ENCODE data around the gene PTF1A.

DNA sequence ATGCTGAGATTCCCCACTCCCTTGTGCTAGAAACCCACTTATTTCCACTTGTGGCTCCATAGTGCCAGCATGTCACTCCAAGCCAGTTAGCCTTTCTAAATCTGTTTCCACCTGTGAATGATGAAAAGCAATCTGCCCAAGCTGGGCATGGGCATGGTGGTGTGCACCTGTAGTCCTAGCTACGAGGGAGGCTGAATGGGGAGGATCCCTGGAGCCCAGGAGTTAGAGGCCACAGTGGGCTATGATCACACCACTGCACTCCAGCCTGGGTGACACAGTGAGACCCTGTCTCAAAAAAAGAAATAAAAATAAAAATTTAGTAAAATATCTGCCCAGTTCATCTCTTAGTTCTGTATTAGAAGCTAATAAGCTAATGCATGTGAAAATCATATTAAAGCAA is 5.0 kb upstream of the PTF1A start:
- TF ChIP-seq, protein P1, sequence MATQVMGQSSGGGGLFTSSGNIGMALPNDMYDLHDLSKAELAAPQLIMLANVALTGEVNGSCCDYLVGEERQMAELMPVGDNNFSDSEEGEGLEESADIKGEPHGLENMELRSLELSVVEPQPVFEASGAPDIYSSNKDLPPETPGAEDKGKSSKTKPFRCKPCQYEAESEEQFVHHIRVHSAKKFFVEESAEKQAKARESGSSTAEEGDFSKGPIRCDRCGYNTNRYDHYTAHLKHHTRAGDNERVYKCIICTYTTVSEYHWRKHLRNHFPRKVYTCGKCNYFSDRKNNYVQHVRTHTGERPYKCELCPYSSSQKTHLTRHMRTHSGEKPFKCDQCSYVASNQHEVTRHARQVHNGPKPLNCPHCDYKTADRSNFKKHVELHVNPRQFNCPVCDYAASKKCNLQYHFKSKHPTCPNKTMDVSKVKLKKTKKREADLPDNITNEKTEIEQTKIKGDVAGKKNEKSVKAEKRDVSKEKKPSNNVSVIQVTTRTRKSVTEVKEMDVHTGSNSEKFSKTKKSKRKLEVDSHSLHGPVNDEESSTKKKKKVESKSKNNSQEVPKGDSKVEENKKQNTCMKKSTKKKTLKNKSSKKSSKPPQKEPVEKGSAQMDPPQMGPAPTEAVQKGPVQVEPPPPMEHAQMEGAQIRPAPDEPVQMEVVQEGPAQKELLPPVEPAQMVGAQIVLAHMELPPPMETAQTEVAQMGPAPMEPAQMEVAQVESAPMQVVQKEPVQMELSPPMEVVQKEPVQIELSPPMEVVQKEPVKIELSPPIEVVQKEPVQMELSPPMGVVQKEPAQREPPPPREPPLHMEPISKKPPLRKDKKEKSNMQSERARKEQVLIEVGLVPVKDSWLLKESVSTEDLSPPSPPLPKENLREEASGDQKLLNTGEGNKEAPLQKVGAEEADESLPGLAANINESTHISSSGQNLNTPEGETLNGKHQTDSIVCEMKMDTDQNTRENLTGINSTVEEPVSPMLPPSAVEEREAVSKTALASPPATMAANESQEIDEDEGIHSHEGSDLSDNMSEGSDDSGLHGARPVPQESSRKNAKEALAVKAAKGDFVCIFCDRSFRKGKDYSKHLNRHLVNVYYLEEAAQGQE (IDR thresholded peaks at IDR 0.05; ENCODE audit: low read depth, low read length), result no peak
- TF ChIP-seq CEBPB (IDR thresholded peaks at IDR 0.05; ENCODE audit: borderline replicate concordance in 1 of 2, low read depth in 2 of 2, low read length in 2 of 2) (no peak), EZH2 (IDR thresholded peaks at IDR 0.05; ENCODE audit: borderline replicate concordance, control insufficient read depth, low read depth, low read length) (no peak), POLR2A (IDR thresholded peaks at IDR 0.05; ENCODE audit: low read depth, low read length) (no peak), NRF1 (conservative IDR thresholded peaks at IDR 0.05; ENCODE audit: low read depth, low read length) (no peak)
- TF ChIP-seq, protein P2, sequence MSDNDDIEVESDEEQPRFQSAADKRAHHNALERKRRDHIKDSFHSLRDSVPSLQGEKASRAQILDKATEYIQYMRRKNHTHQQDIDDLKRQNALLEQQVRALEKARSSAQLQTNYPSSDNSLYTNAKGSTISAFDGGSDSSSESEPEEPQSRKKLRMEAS (IDR thresholded peaks at IDR 0.05; ENCODE audit: low read depth, low read length), result no peak

All from GM12878 (cell line).